ENCODE measurements around the gene H2AZ1. TPM values are rescaled to one million over a fixed set of nuclear protein-coding genes. Genes with fewer than 3 reads are reported as not detected.

H2AZ1 gene
- total RNA-seq, 1 experiment from 2014 or later: 841 TPM

DNA sequence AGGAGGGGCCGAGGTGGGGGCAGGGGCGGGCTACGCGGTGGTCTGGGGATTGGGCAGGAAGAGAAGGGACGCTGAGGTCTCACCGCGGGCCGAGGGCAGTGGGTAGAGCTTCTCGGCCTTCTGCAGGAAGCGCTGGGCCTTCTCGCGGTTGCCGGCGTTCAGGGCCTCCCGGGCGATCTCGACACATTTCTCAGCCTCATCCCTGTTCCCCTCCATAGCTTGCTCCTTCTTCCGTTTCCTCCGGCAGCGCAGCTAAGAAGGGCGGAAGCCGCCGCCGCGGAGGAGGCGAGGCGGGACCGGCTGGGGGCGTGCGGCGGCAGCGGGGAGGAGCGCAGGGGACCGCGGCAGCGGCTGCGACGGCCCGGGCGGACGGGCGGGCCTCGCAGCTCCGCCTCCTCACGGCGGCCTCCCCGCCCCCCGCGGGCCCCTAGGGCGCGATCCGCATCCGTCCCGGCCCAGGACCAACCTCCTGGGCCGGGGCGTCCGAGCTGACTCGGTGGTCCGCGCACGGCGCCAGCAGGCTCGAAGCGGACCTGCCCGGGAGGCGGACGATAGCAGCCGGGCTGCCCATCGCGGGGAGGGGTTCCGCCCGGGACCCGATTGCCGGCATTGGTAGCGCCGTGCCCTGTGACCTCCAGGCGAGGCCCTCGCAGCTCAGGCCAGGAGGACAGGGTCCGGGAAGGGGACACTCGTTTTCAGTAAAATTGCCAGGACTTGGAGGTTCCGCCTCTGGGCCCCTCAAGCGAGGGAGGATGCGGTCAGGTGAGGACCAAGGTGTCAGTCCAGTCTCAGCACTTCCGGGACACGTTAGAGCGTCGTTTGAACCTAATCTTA lies 3.5 kb downstream of the H2AZ1 start, which contains the start of gene DNAJB14:
Gene DNAJB14 (minus strand): TSS at position 263 of the 834 bp plus-strand sequence. CDS start 47 bp downstream, at position 216.
- DNase-seq (ENCODE audit: low read depth): peak; percentile 71

DNA sequence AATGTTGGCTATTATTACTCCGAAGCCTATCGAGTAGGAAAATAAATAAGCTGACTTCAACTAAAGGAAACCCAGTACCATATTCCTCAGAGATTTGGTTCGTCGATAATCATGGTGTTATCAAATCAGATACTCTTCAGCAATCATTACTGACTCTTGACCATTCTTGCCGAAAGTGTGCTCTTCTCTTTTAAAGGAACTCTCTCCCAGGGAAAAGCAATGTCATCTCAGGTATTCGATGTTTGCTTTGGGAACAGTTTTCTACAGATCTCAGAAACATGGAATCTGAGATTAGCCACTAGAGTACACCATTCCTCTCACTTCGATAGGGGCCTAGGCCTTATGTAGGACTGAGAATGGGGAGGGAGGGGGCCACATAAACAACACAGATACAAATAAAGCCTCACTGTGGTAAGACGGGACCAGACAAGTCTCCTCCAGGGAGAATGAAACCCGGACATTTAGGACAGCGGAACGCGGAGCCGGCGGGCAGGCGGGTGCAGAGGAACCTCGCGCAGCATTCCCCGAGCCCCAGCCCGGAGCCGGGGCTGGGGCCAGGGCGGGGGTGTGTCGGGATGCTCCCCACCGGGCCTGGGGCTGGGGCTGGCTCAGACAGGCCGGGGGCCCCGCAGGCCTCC lies 4.2 kb downstream of the H2AZ1 start:
- peak; percentile 34 for DNase-seq (ENCODE audit: low read depth)

DNA sequence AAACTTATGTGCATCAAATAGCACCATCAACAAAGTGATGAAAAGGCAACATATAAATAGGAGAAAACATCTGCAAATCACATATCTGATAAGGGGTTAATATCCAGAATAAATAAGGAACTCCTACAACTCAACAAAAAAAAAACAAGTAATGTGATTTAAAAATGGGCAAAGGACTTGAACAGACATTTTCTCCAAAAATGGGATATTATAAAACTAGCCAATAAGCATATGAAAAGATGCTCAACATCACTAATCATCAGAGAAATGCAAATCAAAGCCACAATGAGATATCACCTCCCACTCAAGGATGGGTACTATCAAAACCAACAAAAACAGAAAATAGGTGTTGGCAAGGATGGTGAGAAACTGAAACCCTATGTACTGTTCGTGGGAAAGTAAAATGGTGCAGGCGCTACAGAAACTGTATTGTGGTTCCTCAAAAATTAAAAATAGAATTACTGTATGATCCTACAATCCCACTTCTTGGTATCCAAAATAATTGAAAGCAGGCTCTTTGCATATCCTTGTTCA lies 6.1 kb downstream of the H2AZ1 start:
- no peak for DNase-seq (ENCODE audit: low read depth)

DNA sequence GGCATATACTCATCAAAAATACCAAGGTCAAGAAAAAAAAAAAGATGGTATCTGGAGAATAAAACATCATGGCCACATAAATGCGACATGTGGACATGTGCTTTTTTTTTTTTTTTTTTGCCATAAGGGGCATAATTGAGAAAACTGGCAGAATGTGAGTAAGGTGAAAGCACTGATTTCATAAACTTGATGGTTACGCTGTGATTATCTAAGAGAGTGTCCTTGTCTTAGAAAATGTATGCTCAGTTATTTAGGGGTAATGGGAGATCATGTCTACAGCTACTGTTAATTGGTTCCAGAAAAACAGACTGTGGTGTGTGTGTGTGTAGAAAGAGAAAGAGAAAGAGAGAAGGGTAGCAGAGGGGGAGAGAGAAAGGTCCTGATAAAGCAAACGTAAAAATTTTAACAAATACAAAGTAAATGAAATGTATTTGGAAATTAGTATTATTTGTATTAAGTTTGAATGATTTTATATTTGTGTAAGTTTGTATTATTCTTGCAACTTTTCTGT lies 11.8 kb downstream of the H2AZ1 start:
- DNase-seq (ENCODE audit: low read depth): no peak

DNA sequence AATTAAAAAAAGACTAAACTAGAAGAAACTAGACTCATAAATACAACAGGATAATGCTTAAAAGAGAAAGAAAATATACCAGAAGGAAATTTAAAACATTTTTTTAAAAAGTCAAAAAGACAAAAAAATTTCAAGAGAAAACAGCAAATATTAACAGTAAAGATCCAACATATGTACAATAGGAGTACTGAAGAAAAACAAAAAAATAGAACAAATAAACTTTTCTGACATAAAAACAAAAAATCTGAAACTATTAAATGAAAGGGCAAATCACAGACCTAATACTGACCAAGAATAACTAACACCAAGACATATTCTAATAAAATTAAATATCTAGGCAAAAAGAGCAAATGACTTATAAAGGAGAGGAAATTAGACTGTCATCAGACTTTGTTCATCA lies 15.2 kb downstream of the H2AZ1 start:
- no peak for DNase-seq (ENCODE audit: low read depth)

DNA sequence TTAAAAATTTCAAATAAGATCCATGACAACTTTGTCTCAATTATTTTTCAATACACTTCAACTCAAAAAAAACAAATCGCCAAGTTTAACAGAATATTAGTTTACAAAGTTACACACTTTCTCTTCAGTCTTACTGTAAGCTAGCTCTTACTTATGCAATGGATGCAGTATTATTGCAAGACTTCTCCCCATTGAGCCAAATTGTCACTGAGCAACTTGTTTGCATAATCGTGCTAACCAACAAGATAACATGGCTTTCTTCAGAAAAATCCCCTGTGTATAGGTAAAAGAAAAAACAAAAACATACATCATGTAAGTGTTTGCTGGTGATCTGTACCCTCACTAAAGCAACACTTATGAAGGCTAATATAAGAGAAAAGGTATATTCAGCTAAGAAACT lies 22.5 kb downstream of the H2AZ1 start:
- DNase-seq (ENCODE audit: low read depth): no peak

DNA sequence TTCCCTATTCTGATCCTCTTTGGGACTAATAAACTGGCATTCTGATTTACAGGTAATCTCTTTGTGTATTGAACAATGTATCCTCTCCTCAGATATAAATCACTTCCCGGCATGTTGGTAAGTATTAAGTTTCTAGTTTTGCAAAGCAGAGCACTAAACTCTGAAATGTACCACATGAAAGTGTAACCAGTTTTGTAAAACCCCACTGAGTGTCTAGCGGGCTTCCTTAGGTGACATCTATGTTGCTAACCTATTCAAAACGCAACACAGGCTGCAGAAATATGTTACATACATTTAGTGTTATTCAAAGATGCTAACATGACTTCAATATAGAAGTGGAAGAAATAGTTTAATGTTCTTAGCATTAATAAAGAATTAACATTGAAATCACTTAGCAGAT lies 28.9 kb downstream of the H2AZ1 start:
- no peak for DNase-seq (ENCODE audit: low read depth)

DNA sequence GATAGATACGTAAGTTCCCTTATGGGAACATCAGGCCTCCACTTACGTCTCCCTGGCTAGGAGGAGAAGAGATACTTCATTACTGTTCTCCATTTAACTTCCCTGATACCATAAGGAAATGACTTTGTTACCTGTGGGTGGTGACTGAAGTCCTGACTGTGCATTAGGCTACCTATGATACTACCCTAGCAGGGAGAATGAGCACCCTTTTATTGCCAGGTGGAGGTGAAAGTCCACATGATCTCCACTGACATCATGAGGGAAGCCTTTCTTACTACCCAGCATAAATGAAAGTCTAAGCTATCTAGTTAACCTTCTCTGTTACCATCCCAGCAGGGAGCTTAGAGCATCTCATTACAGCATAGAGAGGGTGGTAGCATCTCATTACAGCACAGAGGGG lies 31.4 kb downstream of the H2AZ1 start:
- no peak for DNase-seq (ENCODE audit: low read depth)

DNA sequence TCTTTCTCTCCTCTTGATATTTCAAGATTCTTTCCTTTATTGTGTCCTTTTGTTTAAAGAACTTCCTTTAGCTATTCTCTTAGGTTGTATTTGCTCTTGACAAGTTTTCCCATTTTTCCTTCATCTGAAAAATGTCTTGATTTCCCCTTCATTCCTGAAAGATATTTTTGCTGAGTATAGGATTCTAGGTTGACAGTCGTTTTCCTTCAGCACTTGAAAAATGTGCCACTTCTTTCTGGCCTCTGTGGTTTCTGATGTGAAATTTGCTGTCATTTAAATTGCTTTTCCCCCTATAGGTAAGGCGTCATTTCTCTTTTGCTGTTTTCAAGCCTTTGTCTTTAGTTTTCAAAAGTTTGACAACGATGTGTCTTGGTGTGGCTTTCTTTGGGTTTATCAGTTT lies 32.5 kb downstream of the H2AZ1 start:
- DNase-seq (ENCODE audit: low read depth): no peak

DNA sequence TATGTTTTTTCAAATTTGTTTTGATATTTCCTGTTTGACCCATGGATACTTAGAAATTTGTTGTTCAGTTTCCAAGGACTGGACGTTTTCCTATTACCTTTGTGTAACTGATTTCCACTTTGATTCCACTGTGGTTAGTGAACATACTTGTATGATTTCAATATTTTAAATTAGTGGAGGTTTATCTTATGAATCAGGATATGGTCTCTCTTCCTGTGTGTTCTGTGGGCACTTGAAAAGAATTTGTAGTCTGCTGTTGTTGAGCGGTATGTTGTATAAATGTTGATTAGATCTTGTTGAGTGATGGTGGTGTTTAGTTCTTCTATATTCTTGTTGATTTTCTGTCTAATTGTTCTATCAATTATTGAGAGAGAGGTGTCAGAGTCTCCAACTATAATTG lies 34.6 kb downstream of the H2AZ1 start:
- no peak for DNase-seq (ENCODE audit: low read depth)

Other genes starting within 250 kb of the H2AZ1 start
- 0.49 and 0.76 TPM in 2 replicates for gene DAPP1, start 133.4 kb downstream of the H2AZ1 start, total RNA-seq (2014; rRNA removed; shearing (Covaris generic))
- gene LAMTOR3, start 55.8 kb downstream of the H2AZ1 start, total RNA-seq (2014; rRNA removed; shearing (Covaris generic)): 27.9 and 44.0 TPM in 2 replicates
- gene DNAJB14, start 3.7 kb downstream of the H2AZ1 start, total RNA-seq (2014; rRNA removed; shearing (Covaris generic)): 12.4 and 12.9 TPM in 2 replicates
- gene DDIT4L, start 240.2 kb upstream of the H2AZ1 start, total RNA-seq (2014; rRNA removed; shearing (Covaris generic)): 2.7 and 5.5 TPM in 2 replicates

All from M059J (cell line).